ENCODE measurements around the gene ZNF674.
"Not testable (repeated sequence)": the region's sequence is repeated elsewhere in the genome, so short reads cannot be mapped to it uniquely, and the experiment has no call there.

Gene ZNF674

GRCh38 chrX:46478634-46479033, 66.6 kb downstream of the ZNF674 start:
- DNase-seq (ENCODE audit: low read depth in 1 of 2, low spot score in 1 of 2) = not testable (repeated sequence)

- DNase-seq (ENCODE audit: low read depth in 1 of 2, low spot score in 1 of 2) = no peak
Observed at GRCh38 chrX:46477435-46477834, 67.8 kb downstream of the ZNF674 start.

GRCh38 chrX:46465203-46465602, 80.0 kb downstream of the ZNF674 start:
- no peak for DNase-seq (ENCODE audit: low read depth in 1 of 2, low spot score in 1 of 2)

DNA sequence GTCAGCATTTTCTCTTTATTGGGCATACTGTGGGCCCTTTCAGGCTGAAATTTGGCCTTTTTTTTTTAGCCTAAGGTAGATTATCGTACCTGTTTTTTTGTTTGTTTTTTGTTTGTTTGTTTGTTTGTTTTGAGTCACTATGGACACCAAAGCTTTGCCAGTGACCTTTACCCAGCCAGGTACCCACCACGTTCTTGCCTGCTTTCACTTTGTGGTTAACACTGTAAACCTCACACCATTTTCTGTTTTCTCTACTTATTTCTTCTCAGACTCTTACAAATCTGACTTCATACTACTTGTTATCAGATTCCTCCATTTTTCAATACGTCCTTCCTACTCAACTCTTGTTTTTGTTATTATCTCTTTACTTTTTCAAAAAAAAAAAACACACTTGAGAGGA, 81.5 kb downstream of the ZNF674 start:
- DNase-seq (ENCODE audit: low read depth in 1 of 2, low spot score in 1 of 2) = no peak

DNA sequence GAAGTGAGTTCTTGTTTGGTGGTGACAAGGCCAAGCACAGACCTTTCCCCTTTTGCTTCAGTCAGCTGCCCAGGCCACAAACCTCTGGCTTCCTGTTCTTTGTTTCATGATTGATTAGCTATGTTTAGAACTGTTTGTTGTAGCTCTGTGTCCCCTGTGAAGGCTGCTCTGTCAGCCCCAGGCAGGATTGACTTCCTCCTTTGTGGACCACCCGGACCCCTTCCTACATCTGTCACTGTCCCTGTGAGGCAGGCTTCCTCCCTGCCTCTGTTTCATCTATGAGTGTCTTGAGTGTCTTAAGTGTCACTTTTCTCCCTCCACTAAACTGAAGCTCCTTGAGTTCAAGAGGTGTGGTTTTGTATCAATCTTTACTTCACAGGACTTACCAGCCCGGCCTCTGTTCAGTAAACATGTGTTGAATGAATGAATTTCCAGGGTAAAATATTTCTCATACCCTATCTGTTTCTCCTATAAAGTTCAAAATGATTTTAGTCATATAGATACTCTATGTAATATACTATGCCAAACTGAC, 83.5 kb downstream of the ZNF674 start:
- no peak for DNase-seq (ENCODE audit: low read depth in 1 of 2, low spot score in 1 of 2)

DNA sequence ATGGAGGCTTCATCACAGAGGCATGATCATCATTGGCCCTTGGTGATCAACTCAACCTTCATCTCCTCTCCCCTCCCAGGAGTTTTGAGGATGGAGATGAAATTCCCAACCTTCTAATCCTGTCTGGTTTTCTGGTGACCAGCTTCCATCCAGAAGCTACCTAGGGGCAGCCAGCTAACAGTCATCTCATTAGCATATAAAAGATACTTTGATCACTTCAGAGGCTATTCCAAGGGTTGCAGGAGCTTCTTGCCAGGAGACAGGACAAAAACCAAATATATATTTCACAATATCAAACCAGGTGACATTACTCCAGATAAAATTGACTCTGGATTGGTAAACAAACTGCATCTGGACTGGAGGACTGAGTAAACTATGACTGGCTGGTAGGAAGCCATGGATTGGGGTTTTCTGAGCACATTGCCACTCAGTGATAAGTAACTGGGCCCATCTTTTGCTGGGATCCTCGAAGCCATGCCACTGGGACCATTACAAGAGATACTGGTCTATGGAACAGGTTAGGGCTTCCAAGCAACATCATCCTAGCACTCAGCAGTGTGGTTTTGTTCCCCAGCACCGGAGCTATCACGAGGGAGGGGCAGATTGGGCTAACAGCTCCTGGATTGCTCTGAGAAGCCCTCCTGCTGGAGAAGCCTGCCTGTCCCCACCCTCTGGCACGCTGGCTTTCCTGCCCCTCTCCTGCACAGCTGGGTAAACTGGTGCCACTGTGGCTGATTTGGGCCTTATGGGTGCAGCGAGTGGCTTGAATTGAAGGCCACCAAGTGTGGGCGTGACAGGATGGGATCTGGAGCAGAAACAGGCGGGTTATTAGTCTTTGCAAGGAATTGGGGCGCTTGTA, 84.2 kb downstream of the ZNF674 start:
- DNase-seq (ENCODE audit: low read depth in 1 of 2, low spot score in 1 of 2) = not testable (repeated sequence)

GRCh38 chrX:46459603-46460002, 85.6 kb downstream of the ZNF674 start:
- no peak for DNase-seq (ENCODE audit: low read depth in 1 of 2, low spot score in 1 of 2)

DNA sequence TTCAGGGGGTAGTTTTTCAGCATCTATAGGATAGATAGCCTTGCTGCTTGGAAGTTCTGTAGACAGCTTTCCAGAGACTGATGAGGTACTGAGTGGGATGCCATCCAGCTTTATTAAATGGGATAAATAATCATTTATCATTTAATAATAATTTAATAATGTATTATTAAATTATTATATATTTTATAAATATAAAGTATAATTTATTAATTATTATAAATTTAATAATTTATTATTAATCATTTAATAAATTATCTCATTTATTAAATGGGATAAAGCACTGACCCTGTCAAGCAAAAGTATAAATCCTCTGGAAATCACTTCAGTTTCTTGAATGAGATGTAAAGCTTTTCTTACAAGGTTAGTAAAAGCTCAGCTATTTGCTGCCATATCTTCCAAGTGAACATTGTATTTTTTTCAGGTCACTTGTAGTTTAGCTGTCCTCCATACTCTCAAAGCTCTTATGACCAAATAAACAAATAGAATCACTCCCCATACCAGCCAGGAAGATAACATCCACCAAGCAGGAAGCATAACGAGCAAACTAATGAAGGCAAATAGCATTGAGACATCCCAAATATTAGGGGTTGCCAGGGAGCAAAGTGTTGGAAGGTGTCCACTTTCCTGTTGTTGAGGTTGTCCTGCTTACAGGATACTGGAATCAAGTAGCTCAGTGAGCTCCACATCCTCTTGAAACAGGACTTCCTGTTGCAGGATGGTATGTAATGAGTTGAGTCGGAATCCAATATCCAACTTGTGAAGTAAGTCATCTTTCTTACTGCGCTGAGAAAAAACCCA, 88.9 kb downstream of the ZNF674 start:
- DNase-seq (ENCODE audit: low read depth in 1 of 2, low spot score in 1 of 2) = no peak

Data from activated T-helper 1 cell treated with anti-CD3 and anti-CD28 coated beads, Interleukin-2, amount 50 U/mL, for 16 hours (primary cell).